HT-29 (cell line): Measurements from ENCODE around the gene FGD3. TPM values are rescaled to one million over a fixed set of nuclear protein-coding genes. Genes with fewer than 3 reads are reported as not detected.

Experiments used
- DNase-seq: peaks from one replicate; pipeline ENCODE4 v3.0.0-alpha.2; 2015; ENCODE audit warnings: low spot score
- total RNA-seq: library from RNA; depleted of rRNA; stranded (reverse); fragments of >200 nt; shearing (Covaris generic); gene quantifications from 2 replicates; pipeline ENCODE4 v1.2.3, GENCODE V29; 2014; rRNA removed

Gene FGD3
- total RNA-seq, 1 experiment from 2014 or later: 14.7 TPM

- DNase-seq: no peak
These were observed 125.1 kb downstream of the FGD3 start for GRCh38 chr9:93072383-93072795.

- no peak for DNase-seq
These were observed 128.9 kb downstream of the FGD3 start for GRCh38 chr9:93076101-93076791.

GRCh38 chr9:93076792-93077128, 129.4 kb downstream of the FGD3 start:
- no peak for DNase-seq

- DNase-seq: no peak
These were observed 130.0 kb downstream of the FGD3 start for GRCh38 chr9:93077367-93077766.

- DNase-seq: no peak
These were observed 130.5 kb downstream of the FGD3 start for GRCh38 chr9:93077811-93078210.

- DNase-seq: no peak
These were observed 132.0 kb downstream of the FGD3 start for GRCh38 chr9:93079371-93079770.

GRCh38 chr9:93080406-93080805, 133.1 kb downstream of the FGD3 start:
- no peak for DNase-seq

- no peak for DNase-seq
These were observed 133.8 kb downstream of the FGD3 start for GRCh38 chr9:93081081-93081529.

GRCh38 chr9:93081931-93082330, 134.6 kb downstream of the FGD3 start:
- DNase-seq: no peak

- DNase-seq: no peak
These were observed 135.6 kb downstream of the FGD3 start for GRCh38 chr9:93082841-93083411.

- no peak for DNase-seq
These were observed 136.5 kb downstream of the FGD3 start for GRCh38 chr9:93083592-93084470.

- no peak for DNase-seq
These were observed 137.2 kb downstream of the FGD3 start for GRCh38 chr9:93084471-93084881.

GRCh38 chr9:93085676-93086075, 138.4 kb downstream of the FGD3 start:
- DNase-seq: no peak

Other genes with a start within 250 kb of the FGD3 start
- 24.4 and 24.9 TPM in 2 replicates for gene BICD2, start 182.7 kb upstream of the FGD3 start, total RNA-seq
- gene ZNF484, start 69.5 kb upstream of the FGD3 start, total RNA-seq: 1.2 and 1.8 TPM in 2 replicates
- gene SUSD3, start 111.2 kb downstream of the FGD3 start, total RNA-seq: 1.6 and 4.5 TPM in 2 replicates
- gene CARD19, start 148.7 kb downstream of the FGD3 start, total RNA-seq: 142 and 170 TPM in 2 replicates
- 45.0 and 49.7 TPM in 2 replicates for gene NINJ1, start 186.7 kb downstream of the FGD3 start, total RNA-seq
- 27.5 and 28.6 TPM in 2 replicates for gene WNK2, start 236.6 kb downstream of the FGD3 start, total RNA-seq